Panc1 (cell line): ENCODE measurements around the gene RAB5A. TPM values are rescaled to one million over a fixed set of nuclear protein-coding genes. Genes with fewer than 3 reads are reported as not detected.
"Not testable (repeated sequence)": the region's sequence is repeated elsewhere in the genome, so short reads cannot be mapped to it uniquely, and the experiment has no call there.

Source experiments
- ATAC-seq: fragments of 200-7000 bp; cut with Tn5 transposase; 2 replicates; pipeline ENCODE4 v1.9.1; 2020; ENCODE audit warnings: mild to moderate bottlenecking, moderate library complexity
- BruUV-seq: library from RNA; stranded (reverse); fragments of 400-500 nt; replicated peaks from 2 replicates; lab custom pipeline; 2021; lab: Mats Ljungman, UMichigan
- CTCF ChIA-PET: fragments of 300-600 bp; sonication (Branson Sonifier 250); formaldehyde crosslinking; loops from one replicate; lab custom pipeline; 2022; ENCODE audit warnings: antibody characterized with exemption; lab: Charles Lee
- POLR2A ChIA-PET: fragments of 300-600 bp; sonication (Branson Sonifier 250); formaldehyde crosslinking; loops from one replicate; lab custom pipeline; 2022; ENCODE audit warnings: antibody characterized with exemption; lab: Charles Lee
- DNase-seq: peaks from one replicate; pipeline ENCODE4 v3.0.0-alpha.2; 2010; ENCODE audit warnings: low read depth, low spot score
- H3K27ac ChIP-seq: 2 replicates; pipeline ENCODE4 v1.5.1; 2011; ENCODE audit warnings: mild to moderate bottlenecking, low read length, inconsistent platforms
- H3K27me3 ChIP-seq: fragments of 200-500 bp; sonication (Bioruptor generic); 2 replicates; pipeline ENCODE4 v1.6.0; 2014; ENCODE audit warnings: low read length, inconsistent platforms; ENCODE audit not compliant: control insufficient read depth, insufficient read depth
- H3K36me3 ChIP-seq: fragments of 200-500 bp; sonication (Bioruptor generic); 2 replicates; pipeline ENCODE4 v1.5.1; 2014; ENCODE audit warnings: inconsistent platforms, mild to moderate bottlenecking, low read length, moderate library complexity; ENCODE audit not compliant: control insufficient read depth, insufficient read depth
- H3K4me1 ChIP-seq: 2 replicates; pipeline ENCODE4 v1.5.1; 2011; ENCODE audit warnings: inconsistent platforms, mild to moderate bottlenecking, low read length, moderate library complexity; ENCODE audit not compliant: control insufficient read depth, insufficient read depth
- H3K4me3 ChIP-seq, 2 experiments: 2 replicates each; pipeline ENCODE4 v1.5.1; 2011 to 2012; ENCODE audit warnings: low read depth in 2 of 2, low read length in 2 of 2, mild to moderate bottlenecking in 2 of 2, inconsistent platforms in 1 of 2, moderate library complexity in 1 of 2
- H3K9me3 ChIP-seq: fragments of 200-500 bp; sonication (Bioruptor generic); 2 replicates; pipeline ENCODE4 v1.5.1; 2014; ENCODE audit warnings: low read depth, mild to moderate bottlenecking, inconsistent platforms, low read length, moderate library complexity; ENCODE audit not compliant: control insufficient read depth, insufficient read depth
- POLR2AphosphoS5 ChIP-seq: IDR thresholded peaks from 2 replicates; pipeline ENCODE4 v1.6.1; 2012; ENCODE audit warnings: mild to moderate bottlenecking, low read depth, low read length, moderate library complexity
- SIN3A ChIP-seq: IDR thresholded peaks from 2 replicates; pipeline ENCODE4 v1.6.1; 2012; ENCODE audit warnings: low read depth, mild to moderate bottlenecking, low read length, moderate library complexity, borderline replicate concordance; ENCODE audit not compliant: insufficient read depth
- TCF7L2 ChIP-seq: IDR thresholded peaks from 2 replicates; pipeline ENCODE4 v1.6.1; 2011; ENCODE audit warnings: mild to moderate bottlenecking, low read depth, low read length, inconsistent platforms
- in situ Hi-C: cut with HindIII; loops from 2 replicates; pipeline ENCODE4 v1.10.0; 2016; ENCODE audit warnings: low sequenced_read_pairs, low pct_unique_long_range_greater_than_20kb
- intact Hi-C: fragments of 100-400 bp; cut with micrococcal nuclease; formaldehyde crosslinking; loops from one replicate; pipeline ENCODE4 v1.10.0; 2022; ENCODE audit not compliant: unreplicated experiment
- total RNA-seq: library from RNA; stranded (reverse); gene quantifications from one replicate; pipeline ENCODE4 v1.2.1, GENCODE V29; 2021; ENCODE audit not compliant: unreplicated experiment
- TF ChIP-seq, protein P1 (sequence below): fragments of 450-650 bp; IDR thresholded peaks from 2 replicates; pipeline ENCODE4 v1.5.1; 2017; ENCODE audit warnings: mild to moderate bottlenecking
- TF ChIP-seq, protein P2 (sequence below), 2 experiments: IDR thresholded peaks; 2 replicates each; pipeline ENCODE4 v1.6.1; 2011 to 2012; ENCODE audit warnings: low read depth in 2 of 2, control low read depth in 1 of 2, low read length in 1 of 2, mild to moderate bottlenecking in 1 of 2, moderate library complexity in 1 of 2; ENCODE audit not compliant: insufficient read depth in 1 of 2

Gene RAB5A
- total RNA-seq, 1 experiment from 2014 or later, result 31.2 TPM

DNA sequence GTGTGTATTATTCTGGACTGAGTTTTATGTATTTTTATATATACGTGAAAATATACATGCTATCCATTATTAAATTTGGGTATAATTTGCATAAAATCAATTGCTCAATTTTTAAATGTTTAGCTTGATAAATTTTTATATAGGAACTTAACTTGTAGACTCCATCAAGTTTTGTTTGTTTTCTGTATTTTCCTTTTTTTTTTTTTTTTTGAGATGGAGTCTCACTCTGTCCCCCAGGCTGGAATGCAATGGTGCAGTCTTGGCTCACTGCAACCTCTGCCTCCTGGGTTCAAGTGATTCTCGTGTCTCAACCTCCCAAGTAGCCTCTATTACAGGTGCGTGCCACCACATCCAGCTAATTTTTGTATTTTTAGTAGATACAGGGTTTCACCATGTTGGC lies 69.2 kb downstream of the RAB5A start:
- H3K4me1 ChIP-seq, CTCF ChIA-PET, ATAC-seq, in situ Hi-C loops, H3K4me3 ChIP-seq, POLR2A ChIA-PET, DNase-seq, H3K9me3 ChIP-seq, H3K27me3 ChIP-seq, H3K27ac ChIP-seq, intact Hi-C loops, H3K36me3 ChIP-seq, BruUV-seq: not testable (repeated sequence)

DNA sequence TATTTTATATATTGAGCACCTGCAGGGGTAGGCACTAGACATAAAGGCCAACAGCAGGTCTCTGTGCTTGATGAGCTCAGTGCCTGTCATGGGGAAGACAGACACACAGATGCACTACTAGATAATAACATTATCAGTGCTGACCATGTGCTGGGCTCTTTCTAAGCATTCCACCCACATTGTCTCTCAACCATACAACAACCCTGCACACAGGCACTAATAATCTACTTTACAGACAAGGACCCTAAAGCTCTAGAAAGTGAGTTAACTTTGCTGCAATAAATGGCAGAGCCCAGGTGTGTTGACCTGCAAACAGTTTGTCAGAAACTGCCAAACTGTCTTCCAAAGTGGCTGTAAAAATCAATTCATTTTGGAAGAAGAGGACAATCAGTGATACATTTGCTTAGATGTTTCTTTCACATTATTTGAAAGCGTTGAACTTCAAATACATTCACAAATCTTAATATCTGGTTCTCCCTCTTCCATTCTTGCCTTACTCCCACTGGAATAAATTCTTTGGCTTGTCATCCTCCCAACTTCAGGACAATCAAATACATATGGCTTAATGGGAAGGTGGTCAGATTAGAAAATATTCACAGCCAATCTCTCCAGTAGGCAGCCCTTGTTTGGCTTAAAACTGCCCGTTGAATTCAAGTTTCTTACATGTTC lies 76.2 kb downstream of the RAB5A start:
- Histone ChIP-seq H3K27me3 (no peaks in the 10 kb centered on the region), H3K4me3 (no peak overlapping the region), H3K27ac (no peak overlapping the region), H3K9me3 (no peaks in the 10 kb centered on the region), H3K4me1 (no peaks in the 10 kb centered on the region), H3K36me3 (no peaks in the 10 kb centered on the region)
- intact Hi-C loops (no loop called here), in situ Hi-C loops (no loop called here)
- no peak for DNase-seq
- POLR2A ChIA-PET, result no interaction called here
- BruUV-seq, result no TSS peak
- TF ChIP-seq POLR2AphosphoS5 (no peak), SIN3A (no peak)
- TF ChIP-seq, protein P1, sequence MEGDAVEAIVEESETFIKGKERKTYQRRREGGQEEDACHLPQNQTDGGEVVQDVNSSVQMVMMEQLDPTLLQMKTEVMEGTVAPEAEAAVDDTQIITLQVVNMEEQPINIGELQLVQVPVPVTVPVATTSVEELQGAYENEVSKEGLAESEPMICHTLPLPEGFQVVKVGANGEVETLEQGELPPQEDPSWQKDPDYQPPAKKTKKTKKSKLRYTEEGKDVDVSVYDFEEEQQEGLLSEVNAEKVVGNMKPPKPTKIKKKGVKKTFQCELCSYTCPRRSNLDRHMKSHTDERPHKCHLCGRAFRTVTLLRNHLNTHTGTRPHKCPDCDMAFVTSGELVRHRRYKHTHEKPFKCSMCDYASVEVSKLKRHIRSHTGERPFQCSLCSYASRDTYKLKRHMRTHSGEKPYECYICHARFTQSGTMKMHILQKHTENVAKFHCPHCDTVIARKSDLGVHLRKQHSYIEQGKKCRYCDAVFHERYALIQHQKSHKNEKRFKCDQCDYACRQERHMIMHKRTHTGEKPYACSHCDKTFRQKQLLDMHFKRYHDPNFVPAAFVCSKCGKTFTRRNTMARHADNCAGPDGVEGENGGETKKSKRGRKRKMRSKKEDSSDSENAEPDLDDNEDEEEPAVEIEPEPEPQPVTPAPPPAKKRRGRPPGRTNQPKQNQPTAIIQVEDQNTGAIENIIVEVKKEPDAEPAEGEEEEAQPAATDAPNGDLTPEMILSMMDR, result no peak
- TF ChIP-seq, protein P2, sequence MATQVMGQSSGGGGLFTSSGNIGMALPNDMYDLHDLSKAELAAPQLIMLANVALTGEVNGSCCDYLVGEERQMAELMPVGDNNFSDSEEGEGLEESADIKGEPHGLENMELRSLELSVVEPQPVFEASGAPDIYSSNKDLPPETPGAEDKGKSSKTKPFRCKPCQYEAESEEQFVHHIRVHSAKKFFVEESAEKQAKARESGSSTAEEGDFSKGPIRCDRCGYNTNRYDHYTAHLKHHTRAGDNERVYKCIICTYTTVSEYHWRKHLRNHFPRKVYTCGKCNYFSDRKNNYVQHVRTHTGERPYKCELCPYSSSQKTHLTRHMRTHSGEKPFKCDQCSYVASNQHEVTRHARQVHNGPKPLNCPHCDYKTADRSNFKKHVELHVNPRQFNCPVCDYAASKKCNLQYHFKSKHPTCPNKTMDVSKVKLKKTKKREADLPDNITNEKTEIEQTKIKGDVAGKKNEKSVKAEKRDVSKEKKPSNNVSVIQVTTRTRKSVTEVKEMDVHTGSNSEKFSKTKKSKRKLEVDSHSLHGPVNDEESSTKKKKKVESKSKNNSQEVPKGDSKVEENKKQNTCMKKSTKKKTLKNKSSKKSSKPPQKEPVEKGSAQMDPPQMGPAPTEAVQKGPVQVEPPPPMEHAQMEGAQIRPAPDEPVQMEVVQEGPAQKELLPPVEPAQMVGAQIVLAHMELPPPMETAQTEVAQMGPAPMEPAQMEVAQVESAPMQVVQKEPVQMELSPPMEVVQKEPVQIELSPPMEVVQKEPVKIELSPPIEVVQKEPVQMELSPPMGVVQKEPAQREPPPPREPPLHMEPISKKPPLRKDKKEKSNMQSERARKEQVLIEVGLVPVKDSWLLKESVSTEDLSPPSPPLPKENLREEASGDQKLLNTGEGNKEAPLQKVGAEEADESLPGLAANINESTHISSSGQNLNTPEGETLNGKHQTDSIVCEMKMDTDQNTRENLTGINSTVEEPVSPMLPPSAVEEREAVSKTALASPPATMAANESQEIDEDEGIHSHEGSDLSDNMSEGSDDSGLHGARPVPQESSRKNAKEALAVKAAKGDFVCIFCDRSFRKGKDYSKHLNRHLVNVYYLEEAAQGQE (IDR thresholded peaks at IDR 0.05; ENCODE audit: insufficient read depth in 1 of 2, low read depth in 2 of 2, low read length in 1 of 2), result no peak
- CTCF ChIA-PET, result no interaction called here
- no peak for ATAC-seq

DNA sequence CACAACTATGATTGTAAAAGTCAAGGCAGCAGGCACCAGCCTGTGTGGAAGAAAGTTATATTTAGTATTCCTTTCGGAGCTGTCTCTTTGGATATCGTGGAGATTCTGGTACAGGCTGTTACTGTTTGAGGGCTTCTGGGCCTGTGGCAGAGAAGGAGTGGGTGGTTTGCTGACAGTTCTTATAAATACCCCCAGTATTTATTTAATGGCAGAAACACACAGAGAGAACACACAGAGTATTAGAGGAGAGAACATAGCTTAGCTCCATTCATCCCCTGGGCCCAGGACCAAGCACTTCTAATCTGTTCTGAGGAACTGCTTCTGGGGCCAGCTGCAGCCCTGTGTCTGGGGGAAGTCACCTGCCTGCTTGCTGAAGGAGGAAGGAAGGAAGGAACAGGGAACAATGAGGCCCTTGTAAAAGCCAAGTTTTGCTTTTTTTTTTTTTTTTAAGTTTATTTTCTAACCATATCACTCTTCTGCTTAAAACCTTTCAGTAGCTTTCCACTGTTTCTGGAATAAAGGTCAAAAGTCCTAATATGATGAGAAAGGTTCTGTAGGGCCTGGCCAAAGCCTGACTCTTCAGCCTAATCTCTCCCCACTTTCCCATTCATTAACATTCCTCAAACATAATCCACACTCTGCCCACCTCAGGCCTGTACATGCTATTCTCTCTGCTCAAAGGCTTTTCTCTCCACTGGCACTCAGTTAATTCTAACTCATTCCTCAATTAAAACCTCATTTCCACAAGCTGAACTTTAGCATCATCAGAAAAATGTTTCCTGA lies 76.9 kb downstream of the RAB5A start:
- H3K27ac ChIP-seq, result no peak overlapping the region

More for the DNA sequence above, 76.9 kb downstream of the RAB5A start:
- no TSS peak for BruUV-seq
- H3K27me3 ChIP-seq, result no peaks in the 10 kb centered on the region
- H3K4me1 ChIP-seq, result no peaks in the 10 kb centered on the region
- no peaks in the 10 kb centered on the region for H3K36me3 ChIP-seq
- 0 out of 2 replicates have a peak, but pooled peaks have one; percentile 17 for ATAC-seq
- CTCF ChIA-PET, result no interaction called here
- H3K4me3 ChIP-seq, result no peak overlapping the region
- TF ChIP-seq SIN3A (no peak), TCF7L2 (no peak), POLR2AphosphoS5 (no peak)
- TF ChIP-seq, protein P1, result no peak
- TF ChIP-seq, protein P2 (IDR thresholded peaks at IDR 0.05; ENCODE audit: insufficient read depth in 1 of 2, low read depth in 2 of 2, low read length in 1 of 2), result no peak
- no peak for DNase-seq
- in situ Hi-C loops (no loop called here), intact Hi-C loops (no loop called here)
- no peaks in the 10 kb centered on the region for H3K9me3 ChIP-seq
- POLR2A ChIA-PET, result no interaction called here
